NT2/D1 (cell line): ENCODE results near the gene TMEM203.

Source experiments
- YY1 ChIP-seq: IDR thresholded peaks from 2 replicates; pipeline ENCODE4 v1.6.1; 2011; ENCODE audit not compliant: insufficient read length, insufficient read depth
- ZNF274 ChIP-seq: IDR thresholded peaks from 2 replicates; pipeline ENCODE4 v1.6.1; 2011; ENCODE audit warnings: mild to moderate bottlenecking, low read depth, low read length

- TF ChIP-seq YY1 (no peak), ZNF274 (no peak)
Observed at GRCh38 chr9:137240318-137240840, 34.9 kb upstream of the TMEM203 start.
